G401 (cell line): ENCODE results near the gene SDK2. TPM values are rescaled to one million over a fixed set of nuclear protein-coding genes. Genes with fewer than 3 reads are reported as not detected.

Source experiments
- DNase-seq: peaks from one replicate; pipeline ENCODE4 v3.0.0-alpha.2; 2015; ENCODE audit warnings: low spot score
- in situ Hi-C: cut with HindIII; loops from 2 replicates; pipeline ENCODE4 v1.10.0; 2016; ENCODE audit warnings: low sequenced_read_pairs, mixed read lengths
- total RNA-seq: library from RNA; depleted of rRNA; stranded (reverse); fragments of >200 nt; shearing (Covaris generic); gene quantifications from 2 replicates; pipeline ENCODE4 v1.2.3, GENCODE V29; 2014

SDK2 gene
- total RNA-seq, 1 experiment from 2014 or later = 0.10 TPM

GRCh38 chr17:73500414-73500999 is 143.7 kb downstream of the SDK2 start:
- no peak for DNase-seq
- in situ Hi-C loops = no loop called here

- no peak for DNase-seq
- in situ Hi-C loops = no loop called here
Observed at GRCh38 chr17:73498886-73499554, 145.2 kb downstream of the SDK2 start.

GRCh38 chr17:73498176-73498575 is 146.1 kb downstream of the SDK2 start:
- in situ Hi-C loops = no loop called here
- no peak for DNase-seq

GRCh38 chr17:73497721-73498120 is 146.5 kb downstream of the SDK2 start:
- no peak for DNase-seq
- in situ Hi-C loops = no loop called here

- DNase-seq = no peak
- in situ Hi-C loops = no loop called here
Observed at GRCh38 chr17:73496232-73496631, 148.0 kb downstream of the SDK2 start.

GRCh38 chr17:73495641-73496040 is 148.6 kb downstream of the SDK2 start:
- DNase-seq = no peak
- in situ Hi-C loops = no loop called here

- DNase-seq = no peak
- in situ Hi-C loops = no loop called here
Observed at GRCh38 chr17:73494950-73495349, 149.3 kb downstream of the SDK2 start.

- DNase-seq = no peak
- in situ Hi-C loops = no loop called here
Observed at GRCh38 chr17:73493956-73494926, 150.0 kb downstream of the SDK2 start.

- no peak for DNase-seq
- in situ Hi-C loops = no loop called here
Observed at GRCh38 chr17:73492821-73493814, 151.1 kb downstream of the SDK2 start.

- in situ Hi-C loops = no loop called here
- no peak for DNase-seq
Observed at GRCh38 chr17:73492125-73492820, 152.0 kb downstream of the SDK2 start.

- in situ Hi-C loops = no loop called here
- DNase-seq = no peak
Observed at GRCh38 chr17:73491648-73492047, 152.6 kb downstream of the SDK2 start.

- in situ Hi-C loops = no loop called here
- no peak for DNase-seq
Observed at GRCh38 chr17:73490851-73491250, 153.4 kb downstream of the SDK2 start.

- in situ Hi-C loops = no loop called here
- DNase-seq = no peak
Observed at GRCh38 chr17:73489991-73490390, 154.3 kb downstream of the SDK2 start.

GRCh38 chr17:73489333-73489732 is 154.9 kb downstream of the SDK2 start:
- no peak for DNase-seq
- in situ Hi-C loops = no loop called here

- in situ Hi-C loops = no loop called here
- no peak for DNase-seq
Observed at GRCh38 chr17:73485130-73485529, 159.1 kb downstream of the SDK2 start.

GRCh38 chr17:73482894-73483293 is 161.4 kb downstream of the SDK2 start:
- no peak for DNase-seq

GRCh38 chr17:73482251-73482716 is 162.0 kb downstream of the SDK2 start:
- no peak for DNase-seq
- in situ Hi-C loops = no loop called here

More at GRCh38 chr17:73482894-73483293, 161.4 kb downstream of the SDK2 start:
- in situ Hi-C loops = no loop called here

GRCh38 chr17:73481676-73482075 is 162.6 kb downstream of the SDK2 start:
- in situ Hi-C loops = no loop called here
- peak; percentile 76 for DNase-seq
